Measurements from ENCODE around the gene TMEM52. TPM values are rescaled to one million over a fixed set of nuclear protein-coding genes. Genes with fewer than 3 reads are reported as not detected.

Gene TMEM52
- total and polyA plus RNA-seq, 10 donors, result 0.35 to 4.7 (median 1.7) TPM; not detected in 1

DNA sequence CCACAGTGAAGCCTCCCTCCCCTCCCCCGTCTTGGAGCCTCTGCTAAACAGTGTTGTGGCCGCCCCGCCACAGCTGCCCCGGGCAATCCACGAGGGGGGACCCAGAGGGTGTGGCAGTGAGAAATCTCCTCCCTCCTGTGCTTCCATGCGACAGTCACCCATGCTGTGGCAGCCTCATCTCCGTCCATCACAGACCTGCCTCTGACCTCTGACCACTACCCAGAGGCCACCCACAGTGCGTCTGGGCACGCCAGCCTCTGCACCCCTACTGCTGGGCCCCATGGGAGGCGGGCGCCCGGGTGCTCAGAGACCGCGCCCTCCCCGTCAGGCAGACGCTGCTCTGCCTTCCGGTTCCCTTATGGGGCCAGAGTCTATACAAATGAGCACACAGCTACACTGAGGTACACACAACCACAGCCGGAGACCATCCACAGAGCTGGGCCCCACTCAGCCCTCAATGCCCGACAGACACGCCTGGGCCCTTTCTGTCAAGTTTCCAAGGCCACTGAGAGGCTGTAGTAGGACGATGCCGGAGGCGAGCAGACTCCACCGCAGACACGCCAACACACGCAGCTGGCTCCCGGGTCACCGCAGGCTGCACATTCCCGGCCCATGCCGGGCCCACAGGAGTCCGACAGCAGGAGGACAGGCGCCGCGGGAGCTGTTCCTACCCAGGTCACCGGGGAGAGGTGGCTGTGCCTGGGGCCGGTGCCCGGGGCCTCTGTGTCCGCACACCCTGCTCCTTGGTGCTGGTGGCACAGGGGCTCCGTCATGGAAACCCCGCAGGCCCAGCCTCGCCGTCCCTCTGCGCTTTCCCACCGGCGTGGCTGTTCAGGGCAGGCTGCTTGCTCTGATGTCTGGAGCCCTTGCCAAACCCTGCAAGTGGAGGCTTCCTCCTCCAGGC is 23.9 kb upstream of the TMEM52 start:
- Histone ChIP-seq H3K36me3 (no peaks in the 10 kb centered on the region), H3K4me1 (peaks cover 0 to 18% (median 10%) of the 10 kb centered on the region in 6 donors), H3K27me3 (replicated peaks in 1 of 7) (peaks cover 0 to 35% (median 0%) of the 10 kb centered on the region in 7 donors), H3K27ac (no peak overlapping the region), H3K9me3 (no peaks in the 10 kb centered on the region), H3K4me3 (no peak overlapping the region)
- intact Hi-C loops (cut with DNase I; ENCODE audit: low total_unique reads), result loop anchor here (10.0 kb wide), 1 partner anchor 102 kb away; no protein-coding TSS in a partner anchor
- peak; percentile 61 for DNase-seq
- TF ChIP-seq, protein P1, sequence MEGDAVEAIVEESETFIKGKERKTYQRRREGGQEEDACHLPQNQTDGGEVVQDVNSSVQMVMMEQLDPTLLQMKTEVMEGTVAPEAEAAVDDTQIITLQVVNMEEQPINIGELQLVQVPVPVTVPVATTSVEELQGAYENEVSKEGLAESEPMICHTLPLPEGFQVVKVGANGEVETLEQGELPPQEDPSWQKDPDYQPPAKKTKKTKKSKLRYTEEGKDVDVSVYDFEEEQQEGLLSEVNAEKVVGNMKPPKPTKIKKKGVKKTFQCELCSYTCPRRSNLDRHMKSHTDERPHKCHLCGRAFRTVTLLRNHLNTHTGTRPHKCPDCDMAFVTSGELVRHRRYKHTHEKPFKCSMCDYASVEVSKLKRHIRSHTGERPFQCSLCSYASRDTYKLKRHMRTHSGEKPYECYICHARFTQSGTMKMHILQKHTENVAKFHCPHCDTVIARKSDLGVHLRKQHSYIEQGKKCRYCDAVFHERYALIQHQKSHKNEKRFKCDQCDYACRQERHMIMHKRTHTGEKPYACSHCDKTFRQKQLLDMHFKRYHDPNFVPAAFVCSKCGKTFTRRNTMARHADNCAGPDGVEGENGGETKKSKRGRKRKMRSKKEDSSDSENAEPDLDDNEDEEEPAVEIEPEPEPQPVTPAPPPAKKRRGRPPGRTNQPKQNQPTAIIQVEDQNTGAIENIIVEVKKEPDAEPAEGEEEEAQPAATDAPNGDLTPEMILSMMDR (IDR thresholded peaks at IDR 0.05 in 8 of 11, conservative IDR thresholded peaks at IDR 0.05 in 3 of 11), result no peak
- TF ChIP-seq POLR2AphosphoS5 (IDR thresholded peaks at IDR 0.05) (no peak), POLR2A (IDR thresholded peaks at IDR 0.05) (no peak)
- 66 to 88% (median 84%) methylated on average over 26 to 45 of the region's 45 CpGs for WGBS, 5 donors

DNA sequence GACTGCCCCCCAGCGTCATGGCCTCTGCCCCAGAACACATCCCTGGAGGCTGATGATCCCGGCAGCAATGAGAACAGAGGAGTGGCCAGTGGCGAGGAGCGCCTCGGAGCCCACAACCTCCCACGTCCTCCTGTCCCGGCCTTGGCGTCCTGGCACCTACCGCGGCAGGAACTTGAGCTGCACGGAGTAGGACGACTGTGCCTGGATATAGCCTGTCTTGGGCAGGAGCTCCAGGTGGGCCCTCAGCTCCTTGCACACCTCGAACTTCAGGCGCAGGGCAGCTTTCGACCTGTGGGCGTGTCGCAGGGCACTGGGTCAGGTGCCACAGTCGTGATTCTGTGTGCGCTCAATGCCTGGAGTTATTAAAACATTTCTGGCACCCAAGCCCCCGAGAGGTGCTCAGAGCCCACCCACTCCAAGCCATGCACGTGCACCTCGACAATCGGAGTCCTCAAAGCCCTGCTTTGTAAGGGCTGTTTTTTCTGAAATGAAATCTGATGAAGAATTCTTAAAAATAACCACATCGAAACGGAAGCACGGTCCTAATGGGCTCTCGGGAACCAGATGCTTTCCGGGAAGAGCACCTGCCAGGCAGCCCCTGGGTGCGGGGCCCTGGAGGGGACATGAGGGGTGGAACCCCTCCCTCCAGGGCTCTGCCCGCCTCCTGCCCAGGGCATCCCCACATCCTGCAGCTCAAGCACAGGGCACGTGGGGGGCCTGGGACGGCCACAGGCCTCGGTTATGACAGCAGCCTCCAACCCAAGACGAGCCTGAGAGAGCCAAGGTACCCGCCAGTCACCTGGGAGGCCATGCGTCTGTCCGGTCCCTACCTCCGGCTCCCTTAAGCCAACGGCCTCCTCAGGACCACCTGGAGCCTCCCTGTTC is 23.0 kb upstream of the TMEM52 start:
- Histone ChIP-seq H3K9me3 (no peaks in the 10 kb centered on the region), H3K4me1 (peaks cover 0 to 18% (median 10%) of the 10 kb centered on the region in 6 donors), H3K27me3 (replicated peaks in 1 of 7) (peaks cover 0 to 32% (median 0%) of the 10 kb centered on the region in 7 donors), H3K36me3 (no peaks in the 10 kb centered on the region), H3K27ac (no peak overlapping the region), H3K4me3 (no peak overlapping the region)
- intact Hi-C loops (cut with DNase I; ENCODE audit: low total_unique reads), result loop anchor here (10.0 kb wide), 1 partner anchor 103 kb away; no protein-coding TSS in a partner anchor
- TF ChIP-seq, protein P1 (IDR thresholded peaks at IDR 0.05 in 8 of 11, conservative IDR thresholded peaks at IDR 0.05 in 3 of 11), result no peak
- TF ChIP-seq POLR2A (IDR thresholded peaks at IDR 0.05) (no peak), POLR2AphosphoS5 (IDR thresholded peaks at IDR 0.05) (no peak)
- 79 to 84% (median 81%) methylated on average over 33 to 39 of the region's 39 CpGs for WGBS, 5 donors
- DNase-seq, result peak; percentile 59

DNA sequence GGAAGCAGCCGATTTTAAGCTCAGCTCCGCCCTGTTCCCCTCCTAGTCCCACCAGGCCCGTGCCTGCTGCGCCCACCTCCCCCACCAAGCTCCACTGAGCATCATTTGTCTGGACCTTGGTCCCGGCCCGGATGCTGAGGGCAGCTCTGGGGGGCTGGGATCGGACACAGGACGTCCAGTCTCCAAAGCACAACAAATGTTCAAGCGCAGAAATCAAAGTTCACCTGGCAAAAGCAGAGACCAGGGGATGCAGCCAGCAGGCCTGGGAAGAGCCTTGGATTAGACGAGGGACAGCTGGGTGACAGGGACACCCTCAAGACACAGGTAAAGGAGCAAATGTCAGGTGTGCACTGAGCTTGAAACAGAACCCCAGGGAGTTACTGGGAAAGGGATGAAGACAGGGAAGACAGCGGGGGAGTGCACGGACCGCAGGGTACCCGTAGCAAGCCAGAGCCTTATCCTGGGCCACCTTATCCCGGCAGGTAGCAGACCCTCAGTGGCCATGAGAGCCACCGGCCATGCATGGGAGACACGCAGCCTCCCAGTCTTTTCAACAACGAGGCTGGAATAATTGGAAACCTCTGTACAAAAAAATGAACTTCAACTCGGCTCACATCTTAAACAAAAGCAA is 22.2 kb upstream of the TMEM52 start:
- peaks cover 0 to 29% (median 0%) of the 10 kb centered on the region in 7 donors for H3K27me3 ChIP-seq (replicated peaks in 1 of 7)
- no peak overlapping the region for H3K4me3 ChIP-seq
- peak; percentile 37 for DNase-seq
- intact Hi-C loops (cut with DNase I; ENCODE audit: low total_unique reads), result loop anchor here (10.0 kb wide), 1 partner anchor 103 kb away; no protein-coding TSS in a partner anchor
- H3K36me3 ChIP-seq, result no peaks in the 10 kb centered on the region
- 68 to 77% (median 73%) methylated on average over 19 of the region's 19 CpGs for WGBS, 5 donors
- TF ChIP-seq POLR2AphosphoS5 (IDR thresholded peaks at IDR 0.05), result no peak
- TF ChIP-seq, protein P1 (IDR thresholded peaks at IDR 0.05 in 8 of 11, conservative IDR thresholded peaks at IDR 0.05 in 3 of 11), result no peak
- TF ChIP-seq POLR2A (IDR thresholded peaks at IDR 0.05), result no peak
- H3K9me3 ChIP-seq, result no peaks in the 10 kb centered on the region
- H3K27ac ChIP-seq, result no peak overlapping the region
- peaks cover 0 to 16% (median 10%) of the 10 kb centered on the region in 6 donors for H3K4me1 ChIP-seq

All from spleen (tissue), 11 donors.